Stimulated activated CD8-positive, alpha-beta memory T cell treated with anti-CD3 and anti-CD28 coated beads, Interleukin-7, amount 100 ng/mL, for 4 hours (primary cell): ENCODE results near the gene DDX54.
"Not testable (repeated sequence)": the region's sequence is repeated elsewhere in the genome, so short reads cannot be mapped to it uniquely, and the experiment has no call there.

Source experiments
- DNase-seq, 2 donors: peaks; one replicate each; pipeline ENCODE4 v3.0.0-alpha.2; 2020; ENCODE audit warnings: low read depth in 2 of 2

DDX54 gene

DNA sequence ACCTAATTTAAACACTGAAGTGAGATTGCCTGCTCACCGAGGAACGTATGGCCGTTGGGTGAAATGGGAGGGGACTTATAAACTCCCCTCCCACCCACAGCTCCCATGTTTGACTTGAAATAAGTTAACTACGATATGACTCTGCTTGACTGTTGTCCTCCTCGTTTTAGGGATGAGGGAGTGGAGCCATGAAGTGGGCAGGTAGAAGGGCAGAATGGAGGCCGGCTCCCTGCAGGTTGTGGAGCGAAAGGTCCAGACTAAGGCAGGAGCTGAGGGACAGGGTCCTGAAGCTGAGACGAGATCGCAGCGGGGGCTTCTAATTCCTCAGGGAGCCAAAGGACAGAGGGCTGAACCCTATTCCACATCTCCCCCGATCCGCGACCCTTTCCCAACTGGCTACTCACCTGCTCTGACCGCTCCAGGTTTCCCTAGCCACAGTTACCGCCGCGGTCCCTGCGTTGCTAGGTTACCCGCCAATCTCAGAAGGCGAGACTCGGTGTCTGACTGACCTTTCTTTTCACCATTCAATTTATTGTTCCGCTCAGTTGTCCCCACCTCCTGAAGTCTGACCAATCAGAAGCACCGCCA is 35.4 kb upstream of the DDX54 start:
- no peak for DNase-seq

GRCh38 chr12:113216027-113216426 is 30.7 kb upstream of the DDX54 start:
- DNase-seq, result no peak

DNA sequence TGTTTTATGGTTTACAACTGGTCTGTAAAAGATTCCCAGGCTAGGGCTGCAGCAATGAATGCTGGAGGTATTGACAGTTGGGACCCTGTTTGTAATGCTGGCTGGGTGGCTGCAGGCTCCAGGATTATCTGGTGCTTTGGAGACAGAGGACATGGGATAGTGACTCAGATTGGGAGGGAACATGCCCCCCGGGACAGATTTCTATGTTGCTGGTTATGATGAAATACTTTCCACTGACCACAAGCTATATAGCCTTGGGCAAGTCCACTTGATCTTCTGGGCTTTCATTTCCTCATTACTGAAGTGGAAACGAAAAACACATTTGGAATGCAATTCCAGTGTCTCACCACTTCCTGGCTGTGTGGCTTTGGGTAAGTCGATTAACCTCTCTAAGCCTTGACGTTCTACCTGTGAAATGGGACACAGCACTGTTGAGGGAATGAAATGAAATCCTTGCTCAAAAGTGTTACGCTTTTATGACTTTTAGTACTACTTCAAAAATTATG is 29.7 kb upstream of the DDX54 start:
- DNase-seq, result no peak

DNA sequence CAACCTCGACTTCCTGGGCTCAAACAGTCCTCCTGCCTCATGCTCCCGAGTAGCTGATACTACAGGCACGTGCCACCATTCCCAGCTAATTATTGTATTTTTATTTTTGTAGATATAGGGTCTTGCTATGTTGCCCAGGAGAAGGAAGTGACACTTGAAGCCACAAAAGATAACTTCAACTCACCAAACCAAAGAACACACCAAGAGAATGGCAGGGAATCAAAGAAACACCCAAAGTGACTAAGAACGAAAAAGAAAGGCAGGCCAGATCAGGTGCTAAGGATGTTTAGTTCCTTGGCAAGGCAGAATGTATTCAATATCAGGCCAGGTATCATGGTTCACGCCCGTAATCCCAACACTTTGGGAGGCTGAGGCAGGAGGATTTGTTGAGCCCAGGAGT is 25.9 kb upstream of the DDX54 start:
- no peak for DNase-seq

- DNase-seq, result peak; percentile 27 to 40
Observed at GRCh38 chr12:113208041-113208934, 23.0 kb upstream of the DDX54 start.

GRCh38 chr12:113207613-113208040 is 22.3 kb upstream of the DDX54 start:
- no peak for DNase-seq

DNA sequence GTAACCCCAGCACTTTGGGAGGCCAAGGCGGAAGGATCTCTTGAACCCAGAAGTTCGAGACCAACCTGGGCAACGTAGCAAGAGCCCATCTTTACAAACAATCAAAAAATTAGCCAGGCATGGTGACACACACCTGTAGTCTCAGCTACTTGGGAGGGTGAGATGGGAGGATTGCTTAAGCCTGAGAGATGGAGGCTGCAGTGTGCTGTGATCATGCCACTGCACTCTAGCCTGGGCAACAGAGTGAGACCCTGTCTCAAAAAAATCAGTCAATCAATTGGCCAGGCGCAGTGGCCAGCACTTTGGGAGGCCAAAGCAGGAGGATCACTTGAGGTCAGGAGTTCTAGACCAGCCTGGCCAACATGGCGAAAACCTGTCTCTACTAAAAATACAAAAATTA is 21.5 kb upstream of the DDX54 start:
- not testable (repeated sequence) for DNase-seq

DNA sequence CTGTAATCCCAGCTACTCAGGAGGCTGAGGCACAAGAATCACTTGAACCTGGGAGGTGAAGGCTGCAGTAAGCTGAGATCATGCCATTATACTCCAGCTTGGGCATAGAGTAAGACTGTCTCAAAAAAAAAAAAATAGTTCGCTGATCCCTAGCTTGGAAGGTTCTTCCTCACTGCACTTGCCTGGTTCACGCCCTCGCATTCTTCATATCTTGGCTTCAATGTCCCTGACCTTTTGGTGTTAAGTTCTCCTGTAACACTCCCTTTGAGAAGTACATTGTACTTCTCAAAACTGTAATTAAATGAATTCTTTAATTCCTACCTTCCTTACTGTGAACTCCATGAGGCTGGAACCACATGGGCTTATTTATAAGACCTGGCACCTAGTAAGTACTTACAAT is 19.5 kb upstream of the DDX54 start:
- no peak for DNase-seq

DNA sequence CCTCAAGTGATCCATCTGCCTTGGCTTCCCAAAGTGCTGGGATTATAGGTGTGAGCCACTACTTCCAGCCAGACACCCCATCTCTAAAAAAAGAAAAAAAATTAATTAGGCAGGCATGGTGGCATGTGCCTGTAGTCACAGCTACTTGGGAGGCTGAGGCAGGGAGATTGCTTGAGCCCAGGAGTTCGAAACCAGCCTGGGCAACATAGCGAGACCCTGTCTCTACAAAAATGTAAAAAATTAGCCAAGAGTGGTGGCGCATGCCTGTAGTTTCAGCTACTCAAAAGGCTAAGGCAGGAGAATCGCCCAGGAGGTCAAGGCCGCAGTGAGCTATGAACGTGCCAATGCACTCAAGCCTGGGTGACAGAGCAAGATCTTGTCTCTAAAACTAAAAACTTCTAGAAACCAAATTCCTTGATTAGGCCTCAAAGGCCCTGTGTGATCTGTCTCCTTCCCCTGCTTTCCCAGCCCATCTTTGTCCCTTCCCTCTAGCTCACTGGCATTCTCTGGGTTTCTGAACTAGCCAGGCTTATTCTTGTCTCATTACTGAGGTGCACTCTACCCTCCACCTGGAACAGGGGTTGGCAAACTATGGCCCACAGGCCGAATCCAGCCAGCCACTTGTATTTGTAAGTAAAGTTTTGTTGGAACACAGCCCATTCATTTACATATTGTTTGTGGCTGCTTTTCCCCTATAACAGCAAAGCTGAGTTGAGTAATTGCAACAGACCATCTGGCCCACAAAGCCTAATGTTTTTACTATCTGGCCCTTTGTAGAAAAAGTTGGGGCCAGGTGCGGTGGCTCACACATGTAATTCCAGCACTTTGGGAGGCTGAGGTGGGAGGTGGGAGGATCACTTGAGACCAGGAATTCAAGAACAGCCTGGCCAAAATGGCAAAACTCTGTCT is 18.8 kb upstream of the DDX54 start:
- DNase-seq, result no peak

DNA sequence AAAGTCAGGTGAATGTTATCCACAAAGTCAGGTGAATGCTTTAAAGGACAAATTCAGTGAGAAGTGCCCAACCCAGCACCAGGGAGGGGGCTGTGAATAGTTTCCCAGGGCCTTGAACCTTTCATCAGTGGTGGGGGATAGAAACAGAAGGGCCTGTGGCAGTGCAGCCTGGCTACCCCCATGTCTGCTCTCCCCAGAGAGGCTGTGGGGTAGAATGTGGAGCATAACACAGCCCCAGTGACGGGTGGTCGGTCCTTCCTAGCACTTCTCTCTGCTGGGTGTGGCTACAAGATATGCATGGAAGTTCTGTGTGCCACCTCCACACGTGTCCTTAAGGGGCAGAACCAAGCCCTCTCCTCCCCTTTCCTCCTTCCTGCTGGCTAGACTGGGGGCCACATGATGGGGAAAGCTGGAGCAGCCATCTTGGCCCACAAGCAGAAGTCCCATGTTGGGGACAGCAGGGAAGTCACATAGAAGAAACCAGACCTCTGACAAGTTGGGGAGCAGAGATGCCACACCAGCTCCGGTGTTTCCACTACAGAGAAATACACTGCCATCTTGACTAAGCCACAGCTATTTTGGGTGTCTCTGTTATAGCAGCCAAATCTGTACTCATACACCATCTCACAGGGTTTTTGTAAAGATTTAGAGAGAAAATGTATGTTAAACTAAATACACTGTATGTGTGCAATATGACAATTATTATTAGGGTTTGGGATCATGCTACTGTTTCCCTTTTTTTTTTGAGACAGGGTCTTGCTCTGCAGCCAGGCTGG is 17.2 kb upstream of the DDX54 start:
- no peak for DNase-seq

- DNase-seq, result no peak
Observed at GRCh38 chr12:113201187-113202177, 16.2 kb upstream of the DDX54 start.

DNA sequence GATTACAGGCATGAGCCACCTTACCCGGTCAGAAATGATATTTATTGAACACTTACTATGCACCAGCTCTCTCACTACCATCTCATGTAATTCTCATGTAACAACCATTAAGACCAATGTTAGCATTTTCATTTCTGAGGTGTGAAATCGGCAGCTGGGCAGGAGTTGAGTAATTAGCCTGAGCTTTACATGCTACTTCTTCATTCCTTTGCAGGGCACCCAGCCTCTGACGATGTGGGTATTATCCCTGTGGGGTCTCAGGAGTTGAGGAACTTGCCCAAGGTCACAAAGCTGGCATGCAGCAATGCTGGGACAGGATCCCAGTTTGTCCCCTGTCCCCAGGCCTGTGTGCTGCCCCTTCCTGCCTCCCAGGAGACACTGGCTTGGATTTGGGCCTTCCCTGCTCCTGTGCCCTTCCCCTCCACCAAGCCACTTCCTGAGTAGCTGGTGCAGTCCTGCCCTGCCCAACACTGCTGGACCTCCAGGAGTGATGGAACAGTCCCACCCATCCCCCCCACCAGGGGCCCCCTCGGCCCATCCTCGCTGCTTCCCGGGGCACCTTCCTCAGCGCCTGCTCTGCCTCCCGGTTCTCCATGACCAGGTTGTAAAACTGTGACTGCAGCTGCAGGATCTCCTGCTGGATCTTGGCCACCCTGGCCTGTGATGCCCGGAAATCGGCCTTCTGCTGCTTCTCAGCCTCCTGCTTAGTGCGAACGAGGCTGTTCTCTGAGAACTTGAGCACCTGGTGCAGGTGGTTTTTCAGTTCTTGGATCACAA is 14.9 kb upstream of the DDX54 start:
- DNase-seq, result no peak

DNA sequence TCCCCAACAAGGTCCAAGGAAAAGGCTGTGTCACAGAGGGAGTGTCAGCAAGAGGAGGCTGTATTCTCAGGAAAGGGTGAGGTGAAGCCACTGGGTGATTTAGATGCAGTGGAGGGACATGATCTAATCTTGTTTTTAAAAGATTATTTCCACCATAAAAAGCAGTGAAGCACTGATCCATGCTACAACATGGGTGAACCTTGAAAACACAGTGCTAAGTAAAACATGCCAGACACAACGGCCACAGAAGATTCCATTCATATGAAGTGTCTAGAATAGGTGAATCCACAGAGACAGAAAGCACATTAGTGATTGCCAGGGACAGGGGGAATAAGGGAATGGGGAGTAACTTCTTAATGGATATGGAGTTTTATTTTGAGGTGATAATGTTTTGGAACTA is 13.0 kb upstream of the DDX54 start:
- no peak for DNase-seq

GRCh38 chr12:113197518-113198077 is 12.3 kb upstream of the DDX54 start:
- no peak for DNase-seq

- DNase-seq, result no peak
Observed at GRCh38 chr12:113196990-113197389, 11.7 kb upstream of the DDX54 start.

DNA sequence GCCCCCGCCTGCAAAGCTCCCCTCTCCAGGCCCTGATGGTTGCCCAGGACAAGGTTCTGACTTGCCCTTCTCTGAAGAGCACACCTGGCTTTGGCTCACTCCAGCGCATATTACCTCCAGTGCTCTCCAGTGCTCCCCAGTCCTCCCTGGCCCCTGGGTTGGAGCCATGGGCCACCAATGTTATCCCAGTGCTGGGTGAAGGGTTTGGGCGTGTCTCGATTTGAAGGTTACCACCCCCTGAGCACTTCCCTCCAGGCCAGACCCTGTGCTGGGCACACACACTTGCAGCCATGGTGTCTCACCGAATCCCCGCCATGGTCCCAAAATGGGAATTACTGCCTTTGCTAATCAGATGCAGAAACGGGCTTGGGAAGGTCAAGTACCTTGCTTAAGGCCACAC is 11.3 kb upstream of the DDX54 start:
- no peak for DNase-seq

- DNase-seq, result no peak
Observed at GRCh38 chr12:113195598-113195997, 10.3 kb upstream of the DDX54 start.

GRCh38 chr12:113194971-113195391 is 9.7 kb upstream of the DDX54 start:
- DNase-seq, result no peak

- DNase-seq, result no peak
Observed at GRCh38 chr12:113191227-113191626, 5.9 kb upstream of the DDX54 start.
